H1 (cell line): Measurements from ENCODE around the gene TRAF3. TPM values are rescaled to one million over a fixed set of nuclear protein-coding genes. Genes with fewer than 3 reads are reported as not detected.
A peak's percentile ranks its signal among the peaks of the same experiment; 100 is the strongest.

ENCODE experiments used
- CTCF ChIA-PET: fragments of 300-600 bp; sonication (Branson Sonifier 250); formaldehyde crosslinking; loops from one replicate; lab custom pipeline; 2021; ENCODE audit not compliant: partially characterized antibody; lab: Charles Lee
- POLR2A ChIA-PET: fragments of 300-600 bp; sonication (Branson Sonifier 250); formaldehyde crosslinking; loops from one replicate; lab custom pipeline; 2021; ENCODE audit warnings: inconsistent platforms; ENCODE audit not compliant: partially characterized antibody; lab: Charles Lee
- DNase-seq, 2 experiments: peaks; one replicate each; pipeline versions ENCODE4 v3.0.0 to v3.0.0-alpha.2; 2010 to 2022; ENCODE audit warnings: low spot score in 2 of 2, low read depth in 1 of 2, mixed read lengths in 1 of 2
- FAIRE-seq: peaks from 2 replicates; lab custom pipeline; 2011; peaks lifted over from hg19 to GRCh38; lab: Jason Lieb, UNC
- H2AFZ ChIP-seq: 2 replicates; pipeline ENCODE4 v1.8.1; 2012; ENCODE audit warnings: low read length, inconsistent platforms
- H2AK5ac ChIP-seq: 2 replicates; pipeline ENCODE4 v1.6.1; 2013; ENCODE audit warnings: low read depth, low read length
- H2BK120ac ChIP-seq: replicated peaks from 2 replicates; pipeline ENCODE3; 2013; ENCODE audit warnings: low read depth, low read length, inconsistent platforms
- H2BK12ac ChIP-seq: 2 replicates; pipeline ENCODE4 v1.6.1; 2013; ENCODE audit warnings: low read depth, low read length
- H2BK15ac ChIP-seq: 2 replicates; pipeline ENCODE4 v1.6.1; 2013; ENCODE audit warnings: low read length
- H2BK20ac ChIP-seq: 2 replicates; pipeline ENCODE4 v1.6.1; 2013; ENCODE audit warnings: low read length
- H2BK5ac ChIP-seq: 2 replicates; pipeline ENCODE4 v1.6.1; 2013; ENCODE audit warnings: low read depth, low read length
- H3K14ac ChIP-seq: 2 replicates; pipeline ENCODE4 v1.6.1; 2013; ENCODE audit warnings: inconsistent platforms; ENCODE audit not compliant: insufficient read length
- H3K18ac ChIP-seq: 2 replicates; pipeline ENCODE4 v1.6.1; 2013; ENCODE audit warnings: low read length; ENCODE audit errors: extremely low read depth
- H3K23ac ChIP-seq: 2 replicates; pipeline ENCODE4 v1.6.1; 2013; ENCODE audit warnings: inconsistent platforms; ENCODE audit not compliant: insufficient read length
- H3K23me2 ChIP-seq: 2 replicates; pipeline ENCODE4 v1.6.1; 2013; ENCODE audit warnings: low read depth, low read length
- H3K27ac ChIP-seq: 2 replicates; pipeline ENCODE4 v1.6.1; 2011; ENCODE audit warnings: low read depth, low read length, inconsistent platforms
- H3K27me3 ChIP-seq, 4 experiments: replicated peaks in 1 of 4; 1 replicate in 1 of 4; 2 replicates in 3 of 4; pipeline versions ENCODE4 v1.6.1 to v1.8.1; 2011 to 2013; ENCODE audit warnings: low read length in 3 of 4, mild to moderate bottlenecking in 3 of 4, inconsistent platforms in 2 of 4, mixed read lengths in 2 of 4, moderate library complexity in 1 of 4; ENCODE audit not compliant: control insufficient read depth in 3 of 4, insufficient read depth in 3 of 4; ENCODE audit errors: extremely low read depth in 1 of 4
- H3K36me3 ChIP-seq, 4 experiments: 2 replicates each; pipeline versions ENCODE4 v1.6.1 to v1.8.1; 2011 to 2013; ENCODE audit warnings: mild to moderate bottlenecking in 4 of 4, low read length in 3 of 4, moderate library complexity in 2 of 4, control low read depth in 1 of 4, inconsistent platforms in 1 of 4; ENCODE audit not compliant: insufficient read depth in 4 of 4, control insufficient read depth in 2 of 4
- H3K4ac ChIP-seq: replicated peaks from 2 replicates; pipeline ENCODE3; 2013; ENCODE audit warnings: low read length, low read depth, mixed read lengths, inconsistent platforms; ENCODE audit not compliant: insufficient read length
- H3K4me1 ChIP-seq, 4 experiments: replicated peaks in 1 of 4; 1 replicate in 1 of 4; 2 replicates in 3 of 4; pipeline versions ENCODE4 v1.6.1 to v1.8.1; 2011 to 2013; ENCODE audit warnings: low read length in 3 of 4, inconsistent platforms in 2 of 4, mixed read lengths in 1 of 4; ENCODE audit not compliant: insufficient read depth in 4 of 4, control insufficient read depth in 3 of 4
- H3K4me2 ChIP-seq, 2 experiments: 2 replicates each; pipeline versions ENCODE4 v1.6.1 to v1.8.1; 2011 to 2013; ENCODE audit warnings: low read depth in 2 of 2, low read length in 2 of 2, control low read depth in 1 of 2, inconsistent platforms in 1 of 2, mild to moderate bottlenecking in 1 of 2; ENCODE audit not compliant: insufficient read depth in 1 of 2
- H3K4me3 ChIP-seq, 4 experiments: fragments of 200-600, 300-600 bp in 1 of 4; sonication (generic), shearing (Covaris generic), sonication (Bioruptor Twin) in 1 of 4; 2 replicates each; pipeline versions ENCODE4 v1.5.1 to v1.8.1; 2011 to 2016; ENCODE audit warnings: low read length in 4 of 4, low read depth in 3 of 4, control low read depth in 2 of 4, inconsistent platforms in 2 of 4, mild to moderate bottlenecking in 2 of 4, mixed read lengths in 1 of 4, moderate library complexity in 1 of 4; ENCODE audit not compliant: insufficient read depth in 2 of 4; ENCODE audit errors: extremely low read depth in 1 of 4
- H3K56ac ChIP-seq: replicated peaks from 2 replicates; pipeline ENCODE3; 2013; ENCODE audit warnings: low read depth, mild to moderate bottlenecking, mixed read lengths, low read length, inconsistent platforms; ENCODE audit not compliant: insufficient read length
- H3K79me1 ChIP-seq: 2 replicates; pipeline ENCODE4 v1.6.1; 2013; ENCODE audit warnings: low read depth, low read length, control low read depth
- H3K79me2 ChIP-seq, 2 experiments: 2 replicates each; pipeline versions ENCODE4 v1.6.1 to v1.8.1; 2012 to 2013; ENCODE audit warnings: low read length in 2 of 2, mild to moderate bottlenecking in 2 of 2, inconsistent platforms in 1 of 2; ENCODE audit not compliant: insufficient read depth in 2 of 2, control insufficient read depth in 1 of 2
- H3K9ac ChIP-seq, 4 experiments: replicated peaks in 1 of 4; 1 replicate in 1 of 4; 2 replicates in 3 of 4; pipeline versions ENCODE4 v1.6.1 to v1.8.1; 2011 to 2013; ENCODE audit warnings: low read depth in 3 of 4, low read length in 3 of 4, control low read depth in 2 of 4, mild to moderate bottlenecking in 2 of 4, moderate library complexity in 2 of 4, inconsistent platforms in 1 of 4; ENCODE audit errors: extremely low read depth in 1 of 4
- H3K9me3 ChIP-seq, 2 experiments: 2 replicates each; pipeline versions ENCODE4 v1.6.1 to v1.8.1; 2012 to 2013; ENCODE audit warnings: mild to moderate bottlenecking in 2 of 2, moderate library complexity in 2 of 2, control low read depth in 1 of 2, inconsistent platforms in 1 of 2, low read depth in 1 of 2, low read length in 1 of 2, mixed read lengths in 1 of 2; ENCODE audit not compliant: insufficient read depth in 2 of 2
- H4K20me1 ChIP-seq, 2 experiments: replicated peaks in 1 of 2; 2 replicates each; pipeline versions ENCODE3 to v1.8.1; 2011 to 2013; ENCODE audit warnings: inconsistent platforms in 2 of 2, low read length in 2 of 2, mild to moderate bottlenecking in 1 of 2; ENCODE audit not compliant: insufficient read depth in 2 of 2, control insufficient read depth in 1 of 2
- H4K5ac ChIP-seq: 2 replicates; pipeline ENCODE4 v1.6.1; 2013; ENCODE audit warnings: low read length, low read depth, mixed read lengths, inconsistent platforms; ENCODE audit not compliant: insufficient read length
- H4K8ac ChIP-seq: 2 replicates; pipeline ENCODE4 v1.8.0; 2013; ENCODE audit warnings: mild to moderate bottlenecking, moderate library complexity, low read length, inconsistent platforms; ENCODE audit not compliant: insufficient read depth; ENCODE audit errors: extremely low read depth
- H4K91ac ChIP-seq: replicated peaks from 2 replicates; pipeline ENCODE3; 2013; ENCODE audit warnings: low read length, mixed read lengths, inconsistent platforms; ENCODE audit not compliant: insufficient read length
- BCL11A ChIP-seq, 2 experiments: IDR thresholded peaks; one replicate each; pipeline ENCODE4 v1.6.1; 2011; ENCODE audit warnings: low read depth in 2 of 2, low read length in 2 of 2, mild to moderate bottlenecking in 2 of 2
- BRCA1 ChIP-seq: IDR thresholded peaks from 2 replicates; pipeline ENCODE4 v1.6.1; 2012; ENCODE audit warnings: low read depth, low read length, improper control_type of control experiment
- E2F6 ChIP-seq: IDR thresholded peaks from 2 replicates; pipeline ENCODE4 v1.6.1; 2012; ENCODE audit warnings: inconsistent platforms
- RAD21 ChIP-seq, 2 experiments: IDR thresholded peaks in 1 of 2; conservative IDR thresholded peaks in 1 of 2; 2 replicates each; pipeline ENCODE4 v1.6.1; 2011; ENCODE audit warnings: low read depth in 2 of 2, low read length in 2 of 2, improper control_type of control experiment in 1 of 2, inconsistent platforms in 1 of 2, mild to moderate bottlenecking in 1 of 2, moderate library complexity in 1 of 2
- RFX5 ChIP-seq: IDR thresholded peaks from 2 replicates; pipeline ENCODE4 v1.6.1; 2011; ENCODE audit warnings: low read depth, low read length, improper control_type of control experiment, borderline replicate concordance
- SAP30 ChIP-seq: fragments of 300-600 bp; sonication (generic); IDR thresholded peaks from 2 replicates; pipeline ENCODE4 v1.7.1; 2012; ENCODE audit warnings: low read length, moderate library complexity, mild to moderate bottlenecking, inconsistent platforms; ENCODE audit not compliant: insufficient read depth, insufficient replicate concordance
- SIX5 ChIP-seq: IDR thresholded peaks from 2 replicates; pipeline ENCODE4 v1.6.1; 2011; ENCODE audit warnings: mild to moderate bottlenecking, low read depth, low read length
- TAF1 ChIP-seq: IDR thresholded peaks from 2 replicates; pipeline ENCODE4 v1.6.1; 2011; ENCODE audit warnings: mild to moderate bottlenecking, low read depth, low read length
- WGBS, 2 experiments: shearing (Covaris generic) in 1 of 2; methylation state at CpG; one replicate each; pipeline versions ENCODE4 v1.1.6 to v1.1.7; 2013 to 2015; ENCODE audit warnings: low lambda C conversion rate in 2 of 2, mixed read lengths in 2 of 2, inconsistent platforms in 1 of 2, low coverage in 1 of 2, missing lambda C conversion rate in 1 of 2; ENCODE audit not compliant: insufficient replicate concordance in 2 of 2, insufficient coverage in 1 of 2, insufficient read length in 1 of 2; ENCODE audit errors: extremely low coverage in 1 of 2, missing lambda C conversion rate in 1 of 2; 5-methylcytosine and 5-hydroxymethylcytosine counted together
- polyA plus RNA-seq, 7 experiments: library from polyadenylated mRNA; depleted of rRNA in 3 of 7; stranded (reverse) in 5 of 7; unstranded in 2 of 7; fragments of >200 nt in 5 of 7; fragments of 200-250 nt in 2 of 7; gene quantifications; 1 replicate in 5 of 7; 2 replicates in 1 of 7; 4 replicates in 1 of 7; pipeline versions ENCODE4 v1.2.1 to v1.2.3, GENCODE V29; 2011 to 2013; ENCODE audit warnings: missing spikeins in 2 of 7, mixed read lengths in 2 of 7
- total RNA-seq: library from RNA; stranded (reverse); fragmentation: NEBNext Ultra II Directional; extraction: Animal tissue kit (Norgen Biotek cat#: 25700); gene quantifications from 2 replicates; pipeline ENCODE4 v1.2.1, GENCODE V29; 2021

The TRAF3 gene
- total and polyA plus RNA-seq, 2 of the 8 experiments (the other 6 are each of a cell fraction or from before 2014, with no cell fraction given), result 5.8 to 12.1 TPM

DNA sequence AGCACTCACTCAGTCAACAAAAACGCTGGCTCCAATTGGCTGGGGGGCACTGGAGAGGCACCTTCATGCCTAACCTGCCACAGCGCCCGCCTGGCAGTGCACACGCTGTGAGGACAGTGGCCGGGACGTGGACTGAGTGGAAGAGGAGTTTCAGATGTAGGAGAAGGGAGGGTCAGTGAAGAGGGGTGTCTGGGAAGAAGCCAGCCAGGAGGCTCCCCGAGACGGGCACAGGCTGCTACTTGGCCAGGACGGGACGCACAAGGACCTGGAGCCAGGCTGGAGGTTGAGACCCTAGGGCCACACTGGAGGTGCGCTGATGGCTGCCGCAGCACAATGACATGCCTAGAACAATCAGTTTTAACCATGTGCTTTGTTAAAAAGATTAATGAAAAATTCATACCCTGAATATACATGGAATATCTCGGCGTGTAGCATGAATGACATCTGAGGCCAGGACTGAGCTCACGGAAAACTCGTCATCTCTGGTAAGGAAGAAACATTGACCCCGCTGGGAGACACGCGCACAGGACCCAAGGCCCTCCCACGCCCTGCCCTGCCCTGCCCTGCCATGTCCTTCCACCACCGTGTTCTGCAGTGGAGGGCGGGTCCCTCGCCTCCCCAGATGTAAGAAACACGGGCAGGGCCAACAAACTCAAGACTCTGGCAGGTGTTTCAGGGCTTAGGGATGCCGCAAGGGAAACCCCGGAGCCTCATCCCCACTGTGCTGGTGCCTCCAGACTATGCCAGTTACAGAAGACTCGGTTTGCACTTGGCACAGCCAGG lies 170.3 kb downstream of the TRAF3 start:
- H2BK5ac ChIP-seq, result no peak overlapping the region
- H2AK5ac ChIP-seq, result no peak overlapping the region
- H2AFZ ChIP-seq, result no peak overlapping the region
- peaks cover 11 to 68% (median 46%) of the 10 kb centered on the region in 4 experiments for H3K36me3 ChIP-seq
- no peak overlapping the region for H3K4me3 ChIP-seq
- H4K91ac ChIP-seq, result no peak overlapping the region
- no peaks in the 10 kb centered on the region for H3K4me1 ChIP-seq
- POLR2A ChIA-PET, result no interaction called here
- CTCF ChIA-PET, result interaction anchor here (1.5 kb wide), 1 partner anchor 8 kb away, joined by 4 read pairs; no protein-coding TSS in a partner anchor
- no peak overlapping the region for H3K4me2 ChIP-seq
- TF ChIP-seq BCL11A (IDR thresholded peaks at IDR 0.05; ENCODE audit: low read depth in 2 of 2, low read length in 2 of 2) (no peak), E2F6 (no peak), SIX5 (no peak), RFX5 (no peak), RAD21 (IDR thresholded peaks at IDR 0.05 in 1 of 2, conservative IDR thresholded peaks at IDR 0.05 in 1 of 2; ENCODE audit: low read depth in 2 of 2, low read length in 2 of 2) (no peak), BRCA1 (no peak), SAP30 (no peak), TAF1 (no peak)
- no peak overlapping the region for H4K5ac ChIP-seq
- no peak for FAIRE-seq
- no peak overlapping the region; the same call in 1 of the 2 replicates for H3K27ac ChIP-seq
- no peak overlapping the region for H2BK12ac ChIP-seq
- no peak overlapping the region for H2BK120ac ChIP-seq
- H3K9ac ChIP-seq, result no peak overlapping the region
- H4K8ac ChIP-seq, result peak overlapping the region; percentile 14; the same call in 1 of the 2 replicates
- no peak overlapping the region for H3K14ac ChIP-seq
- peaks cover 2 to 11% of the 10 kb centered on the region in 2 experiments for H4K20me1 ChIP-seq
- H3K56ac ChIP-seq, result no peak overlapping the region
- H3K79me1 ChIP-seq, result no peaks in the 10 kb centered on the region
- 89% methylated on average over 27 of the region's 27 CpGs; no CpG with 5 or more reads in 1 of the 2 experiments for WGBS, 2 experiments
- H3K9me3 ChIP-seq, result no peaks in the 10 kb centered on the region
- no peaks in the 10 kb centered on the region for H3K27me3 ChIP-seq
- H3K23me2 ChIP-seq, result no peaks in the 10 kb centered on the region
- H3K79me2 ChIP-seq, result no peaks in the 10 kb centered on the region
- no peak overlapping the region for H2BK15ac ChIP-seq
- no peak overlapping the region for H3K4ac ChIP-seq
- no peak overlapping the region for H2BK20ac ChIP-seq
- DNase-seq, result no peak
- no peak overlapping the region for H3K18ac ChIP-seq
- H3K23ac ChIP-seq, result no peak overlapping the region
